Limb (tissue), 2 donors: ENCODE data around the gene PUS7.
A peak's percentile ranks its signal among the peaks of the same experiment; 100 is the strongest.
"Not testable (repeated sequence)": the region's sequence is repeated elsewhere in the genome, so short reads cannot be mapped to it uniquely, and the experiment has no call there.

Source experiments
- DNase-seq, 2 donors: peaks; one replicate each; pipeline ENCODE4 v3.0.0-alpha.2; 2016; ENCODE audit errors: extremely low spot score in 2 of 2

PUS7 gene, protein sequence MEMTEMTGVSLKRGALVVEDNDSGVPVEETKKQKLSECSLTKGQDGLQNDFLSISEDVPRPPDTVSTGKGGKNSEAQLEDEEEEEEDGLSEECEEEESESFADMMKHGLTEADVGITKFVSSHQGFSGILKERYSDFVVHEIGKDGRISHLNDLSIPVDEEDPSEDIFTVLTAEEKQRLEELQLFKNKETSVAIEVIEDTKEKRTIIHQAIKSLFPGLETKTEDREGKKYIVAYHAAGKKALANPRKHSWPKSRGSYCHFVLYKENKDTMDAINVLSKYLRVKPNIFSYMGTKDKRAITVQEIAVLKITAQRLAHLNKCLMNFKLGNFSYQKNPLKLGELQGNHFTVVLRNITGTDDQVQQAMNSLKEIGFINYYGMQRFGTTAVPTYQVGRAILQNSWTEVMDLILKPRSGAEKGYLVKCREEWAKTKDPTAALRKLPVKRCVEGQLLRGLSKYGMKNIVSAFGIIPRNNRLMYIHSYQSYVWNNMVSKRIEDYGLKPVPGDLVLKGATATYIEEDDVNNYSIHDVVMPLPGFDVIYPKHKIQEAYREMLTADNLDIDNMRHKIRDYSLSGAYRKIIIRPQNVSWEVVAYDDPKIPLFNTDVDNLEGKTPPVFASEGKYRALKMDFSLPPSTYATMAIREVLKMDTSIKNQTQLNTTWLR

DNA sequence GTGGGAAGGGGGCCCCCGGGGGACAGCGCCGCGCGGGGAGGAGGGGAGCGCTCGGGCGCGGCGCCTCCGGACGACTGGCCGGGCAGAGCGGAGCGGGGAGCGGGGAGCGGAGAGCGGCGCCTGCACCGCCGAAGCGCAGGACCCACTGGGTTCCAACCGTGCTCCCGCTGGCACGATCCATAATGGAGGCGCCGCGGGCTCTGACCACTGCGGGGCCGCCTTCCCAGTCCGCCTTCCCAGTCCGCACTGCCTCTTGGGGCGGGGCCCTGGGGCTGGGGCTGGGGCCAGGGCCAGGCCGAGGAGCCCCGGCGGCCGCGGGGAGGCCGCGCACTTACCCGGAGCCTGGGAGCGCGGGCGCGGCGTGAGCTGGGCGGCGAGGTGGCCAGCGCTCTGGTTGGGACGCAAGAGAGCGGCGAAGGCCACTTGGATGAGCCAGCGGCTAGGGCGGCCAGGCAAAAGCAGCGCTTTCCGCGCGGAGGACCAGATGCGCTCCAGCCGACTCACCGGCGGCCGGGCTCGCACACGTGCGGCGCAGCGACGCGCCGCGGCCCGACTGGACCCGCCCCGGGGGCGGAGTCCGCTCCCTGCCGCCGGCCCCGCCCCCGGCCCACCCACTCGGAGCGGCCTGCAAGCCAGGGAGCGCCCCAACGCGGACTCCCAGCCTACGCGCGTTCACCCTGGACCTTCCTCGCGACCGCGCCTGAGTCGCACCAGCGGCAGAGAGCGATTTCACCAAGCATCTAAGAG lies at the start of gene PUS7:
TSS of gene PUS7 (minus strand) at position 555 of the 747 bp plus-strand sequence. CDS start 13,759 bp downstream, outside the sequence.
- peak; percentile 87 to 92 for DNase-seq

- no peak for DNase-seq
Measured at GRCh38 chr7:105567821-105568220, 45.8 kb upstream of the PUS7 start.

GRCh38 chr7:105567024-105567423 lies 45.0 kb upstream of the PUS7 start:
- no peak for DNase-seq

DNA sequence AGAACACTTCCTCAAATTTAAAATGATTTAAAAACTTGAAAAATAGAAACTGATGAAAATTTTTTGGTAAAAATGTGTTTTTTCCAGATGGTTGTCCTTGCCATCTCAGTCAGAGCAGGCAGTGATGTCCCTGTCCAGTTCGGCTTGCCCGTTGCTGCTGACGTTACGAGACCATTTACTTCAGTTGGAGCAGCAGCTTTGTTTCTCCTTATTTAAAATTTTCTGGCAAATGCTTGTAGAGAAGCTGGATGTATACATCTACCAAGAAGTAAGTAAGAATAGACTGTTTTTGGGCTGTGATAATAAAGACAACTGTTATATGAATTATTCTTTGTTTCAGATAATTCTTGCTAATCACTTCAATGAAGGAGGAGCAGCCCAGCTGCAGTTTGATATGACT lies 43.1 kb upstream of the PUS7 start:
- no peak for DNase-seq

DNA sequence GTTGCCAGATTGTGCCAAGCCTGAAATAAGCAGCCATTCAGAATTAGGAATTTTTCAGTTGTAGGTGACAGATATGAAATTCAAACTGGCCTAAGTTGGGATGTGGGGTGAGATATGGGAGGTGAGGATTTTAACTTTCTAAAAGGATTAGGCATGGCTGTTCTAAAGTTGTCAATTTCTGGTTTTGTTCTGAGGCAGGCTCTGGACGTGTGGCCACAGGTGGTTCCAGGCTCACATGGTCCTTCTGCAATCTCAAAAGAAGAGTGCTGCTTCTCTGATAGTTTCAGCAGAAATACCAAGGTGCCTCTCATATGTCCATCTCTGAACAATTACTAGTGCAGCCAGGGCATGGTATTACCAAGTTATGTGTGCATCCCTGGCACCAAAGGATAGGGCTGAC lies 37.9 kb upstream of the PUS7 start:
- DNase-seq: no peak

GRCh38 chr7:105538339-105538738 lies 16.3 kb upstream of the PUS7 start:
- no peak for DNase-seq

GRCh38 chr7:105532709-105533460 lies 10.8 kb upstream of the PUS7 start:
- DNase-seq: no peak

DNA sequence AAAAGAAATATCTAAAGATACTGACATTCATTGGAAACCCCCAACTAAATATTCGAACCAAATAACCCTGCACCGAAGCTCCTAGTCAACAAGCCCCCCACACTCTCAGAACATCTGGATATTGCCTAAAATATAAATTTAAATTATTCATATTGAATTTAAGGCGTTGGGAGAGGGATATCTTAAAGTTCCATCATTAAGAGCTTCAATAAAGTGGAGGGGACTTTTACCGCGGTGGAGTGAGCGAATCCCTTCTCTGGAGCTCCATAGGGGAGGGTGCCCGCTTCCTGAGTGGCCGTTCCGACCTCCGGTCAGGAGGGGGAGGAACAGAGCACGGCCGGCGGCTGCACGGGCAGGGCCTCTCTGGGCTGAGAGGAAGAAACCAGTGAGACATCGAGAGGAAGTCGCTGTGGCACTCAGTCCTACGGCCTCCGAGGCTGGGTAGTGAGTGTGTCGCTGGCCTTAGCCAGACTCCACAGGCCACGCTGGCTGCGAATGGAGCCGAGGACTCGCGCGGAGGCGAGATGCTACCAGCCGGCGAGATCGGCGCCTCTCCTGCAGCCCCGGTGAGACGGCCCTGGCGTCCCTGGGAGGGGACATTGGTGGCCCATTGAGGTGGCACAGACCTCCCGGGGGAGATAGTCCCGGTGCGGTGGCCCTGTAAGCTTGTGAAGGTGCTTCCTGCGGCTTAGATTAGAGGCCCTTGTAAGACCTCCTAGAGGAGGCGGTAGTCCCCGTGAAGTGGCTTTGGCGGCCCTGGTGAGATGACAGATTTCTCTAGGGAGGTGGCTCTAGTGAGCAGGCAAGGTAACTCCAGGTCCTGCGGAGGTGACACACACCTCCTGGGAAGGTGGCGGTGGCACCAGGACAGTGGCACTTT lies 10.0 kb upstream of the PUS7 start, which contains the start of gene RINT1:
TSS of gene RINT1 (plus strand) at position 410 of the 880 bp plus-strand sequence. CDS start at position 525, 115 bp downstream.
- peak; percentile 89 to 96 for DNase-seq

DNA sequence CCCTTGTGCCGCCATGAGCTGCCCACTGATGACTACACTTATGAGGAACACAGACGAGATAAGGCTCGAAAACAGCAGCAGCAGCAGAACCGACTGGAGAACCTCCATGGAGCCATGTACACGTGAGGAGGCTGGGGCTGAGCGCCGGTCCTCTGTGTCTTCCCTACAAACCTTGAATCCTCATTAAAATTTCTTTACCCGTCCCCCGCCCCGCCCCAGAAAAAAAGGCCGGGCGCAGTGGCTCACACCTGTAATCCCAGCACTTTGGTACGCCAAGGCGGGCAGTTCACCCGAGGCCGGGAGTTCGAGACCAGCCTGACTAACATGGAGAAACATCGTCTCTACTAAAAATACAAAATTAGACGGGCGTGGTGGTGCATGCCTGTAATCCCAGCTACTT lies 8.5 kb upstream of the PUS7 start:
- DNase-seq: no peak

DNA sequence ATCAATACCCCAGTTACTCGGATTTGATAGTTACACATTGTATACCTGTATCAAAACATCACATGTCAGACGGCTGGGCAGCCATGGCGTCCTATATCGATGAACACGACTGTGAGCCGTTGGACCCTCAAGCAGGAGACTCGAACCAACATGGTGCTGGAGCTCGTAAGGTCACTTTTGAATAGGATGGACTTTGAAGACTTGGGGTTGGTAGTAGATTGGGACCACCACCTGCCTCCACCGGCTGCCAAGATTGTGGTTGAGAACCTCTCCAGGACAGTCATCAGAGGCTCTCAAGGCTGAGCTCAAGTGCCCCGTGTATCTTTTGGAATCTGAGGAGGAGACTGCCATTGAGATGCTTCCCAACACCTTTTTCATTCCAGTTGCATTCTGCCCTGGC lies 8.1 kb upstream of the PUS7 start:
- DNase-seq: no peak

- not testable (repeated sequence) for DNase-seq
Measured at GRCh38 chr7:105527737-105528136, 5.7 kb upstream of the PUS7 start.

DNA sequence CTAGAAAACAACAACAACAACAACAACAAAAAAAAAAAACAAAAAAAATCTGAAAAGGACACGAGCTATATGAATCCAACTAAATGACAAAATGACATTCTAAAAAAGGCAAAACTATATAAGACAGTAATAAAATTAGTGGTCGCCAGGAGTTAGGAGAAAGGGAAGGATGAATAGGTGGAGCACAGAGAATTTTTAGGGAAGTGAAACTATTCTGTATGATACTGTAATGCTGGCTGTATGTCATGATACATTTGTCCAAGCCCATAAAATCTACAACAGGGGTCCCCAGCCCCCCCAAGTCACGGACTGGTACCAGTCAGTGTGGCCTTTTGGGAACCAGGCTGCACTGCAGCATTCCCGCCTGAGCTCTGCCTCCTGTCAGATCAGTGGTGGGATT lies 2.8 kb upstream of the PUS7 start:
- DNase-seq: no peak

DNA sequence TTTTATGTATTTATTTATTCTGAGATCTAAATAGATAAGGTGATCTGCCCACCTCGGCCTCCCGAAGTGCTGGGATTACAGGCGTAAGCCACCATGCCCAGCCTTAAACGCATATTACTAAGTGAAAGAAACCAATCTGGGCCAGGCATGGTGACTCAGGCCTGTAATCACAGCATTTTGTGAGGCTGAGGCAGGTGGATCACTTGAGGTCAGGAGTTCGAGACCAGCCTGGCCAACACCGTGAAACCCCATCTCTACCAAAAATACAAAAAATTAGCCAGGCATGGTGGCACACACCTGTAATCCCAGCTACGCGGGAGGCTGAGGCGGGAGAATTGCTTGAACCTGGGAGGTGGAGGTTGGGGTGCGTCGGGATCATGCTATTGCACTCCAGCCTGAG lies 2.4 kb upstream of the PUS7 start:
- not testable (repeated sequence) for DNase-seq

DNA sequence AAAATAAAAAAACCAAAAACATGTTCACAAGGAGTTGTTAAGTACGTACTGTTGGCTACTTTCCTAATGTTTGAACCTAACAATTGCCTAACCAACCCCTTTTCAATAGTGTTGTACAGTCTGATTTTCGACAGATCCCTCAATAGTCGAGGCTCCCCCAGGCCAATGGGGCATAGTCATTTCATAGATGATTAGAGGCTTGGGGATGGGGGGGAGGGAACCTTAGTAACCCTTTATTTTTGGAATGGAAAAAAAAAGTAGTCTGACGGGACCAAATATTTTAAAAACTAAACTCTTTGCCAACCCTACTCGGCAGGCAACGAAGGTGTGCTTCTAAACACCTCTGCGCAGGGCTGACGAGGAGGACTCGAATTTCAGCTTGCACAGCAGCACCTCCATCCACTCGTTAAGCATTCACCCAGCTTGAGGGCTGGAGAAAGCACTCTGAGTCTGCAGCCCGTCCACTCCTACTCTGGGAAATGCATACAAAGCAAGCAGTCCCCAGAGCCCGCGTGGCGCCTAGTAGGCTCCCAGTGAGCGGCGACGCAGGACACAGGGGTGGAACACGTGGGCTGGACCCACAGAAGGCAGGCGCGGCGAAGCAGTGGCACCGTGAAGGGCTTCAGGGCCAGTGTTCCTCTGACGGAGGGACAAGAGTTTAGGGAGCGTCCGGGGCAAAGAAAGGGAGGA lies 899 bp downstream of the PUS7 start:
- peak in 1 of 2 donors; percentile 8 for DNase-seq

DNA sequence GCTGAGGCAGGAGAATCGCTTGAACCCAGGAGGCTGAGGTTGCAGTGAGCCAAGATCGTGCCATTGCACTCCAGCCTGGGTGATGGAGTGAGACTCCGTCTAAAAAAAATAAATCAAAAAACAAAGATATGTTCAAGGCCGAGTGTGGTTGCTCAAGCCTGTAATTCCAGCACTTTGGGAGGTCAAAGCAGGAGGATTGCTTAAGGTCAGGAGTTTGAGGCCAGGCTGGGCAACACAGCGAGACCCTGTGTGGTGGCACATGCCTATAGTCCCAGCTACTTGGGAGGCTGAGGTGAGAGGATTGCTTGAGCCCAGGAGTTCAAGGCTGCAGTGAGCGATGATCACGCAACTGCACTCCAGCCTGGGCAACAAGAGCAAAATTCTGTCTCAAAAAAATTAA lies 1.5 kb downstream of the PUS7 start:
- not testable (repeated sequence) for DNase-seq

DNA sequence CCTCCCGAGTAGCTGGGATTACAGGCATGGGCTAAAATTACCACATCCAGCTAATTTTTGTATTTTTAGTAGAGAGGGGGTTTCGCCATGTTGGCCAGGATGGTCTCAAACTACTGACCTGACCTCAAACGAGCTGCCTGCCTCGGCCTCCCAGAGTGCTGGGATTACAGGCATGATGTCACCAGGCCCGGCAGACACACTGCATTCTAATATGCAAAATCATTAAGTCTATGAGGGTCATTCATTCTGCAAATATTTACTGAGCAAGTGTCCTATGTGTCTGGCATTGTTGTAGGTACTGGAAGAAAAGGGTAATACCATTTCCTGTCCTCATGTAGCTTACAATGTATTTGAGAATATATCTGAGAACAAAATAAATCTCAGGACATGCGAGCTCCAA lies 2.7 kb downstream of the PUS7 start:
- no peak for DNase-seq

DNA sequence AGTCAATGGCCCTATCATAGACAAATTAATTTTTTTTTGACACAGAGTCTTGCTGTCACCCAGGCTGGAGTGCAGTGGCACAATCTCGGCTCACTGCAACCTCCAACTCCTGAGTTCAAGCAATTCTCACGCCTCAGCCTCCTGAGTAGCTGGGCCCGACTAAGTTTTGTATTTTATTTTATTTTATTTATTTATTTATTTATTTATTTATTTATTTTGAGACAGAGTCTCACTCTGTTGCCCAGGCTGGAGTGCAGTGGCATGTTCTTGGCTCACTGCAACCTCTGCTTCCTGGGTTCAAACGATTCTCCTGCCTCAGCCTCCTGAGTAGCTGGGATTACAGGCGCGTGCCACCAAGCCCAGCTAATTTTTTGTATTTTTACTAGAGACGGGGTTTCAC lies 6.5 kb downstream of the PUS7 start:
- not testable (repeated sequence) for DNase-seq

GRCh38 chr7:105512926-105513526 lies 9.0 kb downstream of the PUS7 start:
- DNase-seq: no peak

GRCh38 chr7:105512415-105512814 lies 9.7 kb downstream of the PUS7 start:
- DNase-seq: no peak
